Bronchial epithelial cell (primary cell): ENCODE measurements around the gene LMTK3. TPM values are rescaled to one million over a fixed set of nuclear protein-coding genes. Genes with fewer than 3 reads are reported as not detected.
A peak's percentile ranks its signal among the peaks of the same experiment; 100 is the strongest.

Experiments used
- DNase-seq: peaks from one replicate; pipeline ENCODE4 v3.0.0-alpha.2; 2010; ENCODE audit warnings: low read depth
- FAIRE-seq: peaks from 2 replicates; lab custom pipeline; 2011; peaks lifted over from hg19 to GRCh38; lab: Jason Lieb, UNC
- H3K27me3 ChIP-seq: 2 replicates; pipeline ENCODE4 v1.5.1; 2011; ENCODE audit warnings: low read length; ENCODE audit not compliant: control insufficient read depth, insufficient read depth
- H3K36me3 ChIP-seq: 2 replicates; pipeline ENCODE4 v1.5.1; 2011; ENCODE audit warnings: low read length; ENCODE audit not compliant: control insufficient read depth, insufficient read depth
- H3K4me3 ChIP-seq: 2 replicates; pipeline ENCODE4 v1.5.1; 2011; ENCODE audit warnings: mild to moderate bottlenecking, low read depth, low read length, control low read depth
- CTCF ChIP-seq: IDR thresholded peaks from 2 replicates; pipeline ENCODE4 v1.5.1; 2011; ENCODE audit warnings: mild to moderate bottlenecking, moderate library complexity, low read length, control low read depth, inconsistent platforms; ENCODE audit not compliant: insufficient read depth, severe bottlenecking
- total RNA-seq: library from RNA; depleted of rRNA; stranded (reverse); fragments of >200 nt; gene quantifications from 2 replicates; pipeline ENCODE4 v1.2.1, GENCODE V29; 2014

The LMTK3 gene
- total RNA-seq, 1 donor from 2014 or later: 1.3 TPM

- DNase-seq: peak; percentile 99
- H3K4me3 ChIP-seq: peak overlapping the region; percentile 81
- peak; percentile 97 for FAIRE-seq
- peaks cover 24% of the 10 kb centered on the region for H3K36me3 ChIP-seq
- TF ChIP-seq CTCF: no peak
- H3K27me3 ChIP-seq: no peaks in the 10 kb centered on the region
Measured at GRCh38 chr19:48468772-48469288, 42.8 kb downstream of the LMTK3 start.

DNA sequence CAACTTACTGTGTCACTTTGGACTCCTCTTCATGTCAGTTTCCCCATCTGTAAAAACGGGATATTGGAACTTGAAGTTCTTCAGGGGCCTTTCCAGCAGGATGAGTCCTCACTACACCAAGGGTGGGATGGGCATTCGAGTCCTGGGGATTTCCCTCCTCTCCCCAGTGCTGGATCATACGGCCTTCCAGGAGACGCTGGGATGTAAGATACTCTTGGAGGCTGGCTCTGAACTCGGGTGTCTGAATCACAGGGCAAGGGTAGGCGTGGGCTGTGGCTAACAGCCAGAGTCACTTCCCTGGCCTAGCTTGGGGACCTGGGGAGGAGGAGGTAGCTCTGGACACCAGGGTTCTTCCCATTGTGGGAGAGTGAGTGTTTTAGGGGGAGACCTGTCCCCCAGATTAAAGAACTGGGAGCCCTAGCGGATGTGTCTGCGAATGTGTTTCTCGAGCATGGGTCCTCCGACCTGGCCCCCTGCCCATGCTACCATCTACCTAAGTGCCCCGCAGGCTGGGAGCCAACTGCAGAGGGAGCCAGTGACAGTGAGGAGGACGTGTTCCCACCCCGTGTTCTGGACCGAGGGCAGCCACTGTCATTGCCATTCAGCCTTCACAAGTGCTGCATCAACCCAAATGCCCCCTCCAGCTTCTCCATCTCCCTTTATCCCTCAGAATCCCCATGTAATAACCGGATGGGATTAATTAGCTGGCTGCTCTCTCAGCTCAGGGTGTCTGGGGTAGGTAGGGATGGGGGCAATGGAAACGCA lies 44.9 kb downstream of the LMTK3 start:
- FAIRE-seq: no peak
- Histone ChIP-seq H3K36me3 (peaks cover 11% of the 10 kb centered on the region), H3K27me3 (no peaks in the 10 kb centered on the region), H3K4me3 (no peak overlapping the region)
- no peak for TF ChIP-seq CTCF
- peak; percentile 60 for DNase-seq

- no peak for FAIRE-seq
- DNase-seq: no peak
- Histone ChIP-seq H3K27me3 (no peaks in the 10 kb centered on the region), H3K36me3 (peaks cover under 1% of the 10 kb centered on the region), H3K4me3 (no peak overlapping the region)
- TF ChIP-seq CTCF: no peak
Measured at GRCh38 chr19:48465215-48465614, 46.4 kb downstream of the LMTK3 start.

- FAIRE-seq (no peak), DNase-seq (no peak)
- Histone ChIP-seq H3K4me3 (no peak overlapping the region), H3K36me3 (peaks cover 1% of the 10 kb centered on the region), H3K27me3 (no peaks in the 10 kb centered on the region)
- TF ChIP-seq CTCF: no peak
Measured at GRCh38 chr19:48461982-48462655, 49.5 kb downstream of the LMTK3 start.

DNA sequence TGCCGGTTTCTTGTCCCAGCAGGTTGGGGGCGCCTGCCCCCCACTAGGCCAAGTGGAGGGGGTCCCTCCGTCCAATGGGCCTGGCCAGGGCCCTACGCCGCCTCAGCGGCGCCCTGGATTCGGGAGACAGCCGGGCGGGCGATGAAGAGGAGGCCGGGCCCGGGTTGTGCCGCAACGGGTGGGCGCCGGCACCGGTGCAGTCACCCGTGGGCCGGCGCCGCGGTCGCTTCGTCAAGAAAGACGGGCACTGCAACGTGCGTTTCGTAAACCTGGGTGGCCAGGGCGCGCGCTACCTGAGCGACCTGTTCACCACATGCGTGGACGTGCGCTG lies 50.0 kb downstream of the LMTK3 start:
- TF ChIP-seq CTCF: no peak
- FAIRE-seq: no peak

More for the DNA sequence above, 50.0 kb downstream of the LMTK3 start:
- DNase-seq: no peak
- no peaks in the 10 kb centered on the region for H3K27me3 ChIP-seq
- H3K4me3 ChIP-seq: no peak overlapping the region
- peaks cover 3% of the 10 kb centered on the region for H3K36me3 ChIP-seq
